NCI-H2107 (cell line): ENCODE results near the gene ACSL5.

Experiments
- DNase-seq: peaks from one replicate; lab custom pipeline; 2025; lab: John Stamatoyannopoulos, UW

Gene ACSL5

GRCh38 chr10:112373912-112374338 lies at the start of gene ACSL5:
ACSL5 (plus strand) TSS chr10:112374116; CDS start chr10:112394947, 20,831 bp downstream.
- no peak for DNase-seq

GRCh38 chr10:112327678-112328077 lies 46.2 kb upstream of the ACSL5 start:
- no peak for DNase-seq

- DNase-seq = no peak
These were observed 43.8 kb upstream of the ACSL5 start for GRCh38 chr10:112330162-112330561.

GRCh38 chr10:112330607-112331160 lies 43.2 kb upstream of the ACSL5 start:
- DNase-seq = no peak

GRCh38 chr10:112332022-112332421 lies 41.9 kb upstream of the ACSL5 start:
- no peak for DNase-seq

- DNase-seq = no peak
These were observed 41.2 kb upstream of the ACSL5 start for GRCh38 chr10:112332509-112333228.

- DNase-seq = no peak
These were observed 40.5 kb upstream of the ACSL5 start for GRCh38 chr10:112333452-112333851.

GRCh38 chr10:112335111-112335867 lies 38.6 kb upstream of the ACSL5 start:
- DNase-seq = no peak

GRCh38 chr10:112335868-112336265 lies 38.0 kb upstream of the ACSL5 start:
- DNase-seq = no peak

- DNase-seq = no peak
These were observed 37.2 kb upstream of the ACSL5 start for GRCh38 chr10:112336556-112337201.

- no peak for DNase-seq
These were observed 35.0 kb upstream of the ACSL5 start for GRCh38 chr10:112338957-112339356.

- DNase-seq = no peak
These were observed 33.3 kb upstream of the ACSL5 start for GRCh38 chr10:112340601-112341000.

- DNase-seq = no peak
These were observed 30.7 kb upstream of the ACSL5 start for GRCh38 chr10:112343056-112343806.

GRCh38 chr10:112344261-112344660 lies 29.7 kb upstream of the ACSL5 start:
- DNase-seq = no peak

- DNase-seq = no peak
These were observed 28.7 kb upstream of the ACSL5 start for GRCh38 chr10:112345202-112345601.

- no peak for DNase-seq
These were observed 28.2 kb upstream of the ACSL5 start for GRCh38 chr10:112345743-112346142.

GRCh38 chr10:112346774-112347173 lies 27.1 kb upstream of the ACSL5 start:
- DNase-seq = no peak

GRCh38 chr10:112347709-112348671 lies 25.9 kb upstream of the ACSL5 start:
- no peak for DNase-seq

GRCh38 chr10:112348759-112349158 lies 25.2 kb upstream of the ACSL5 start:
- DNase-seq = no peak

- no peak for DNase-seq
These were observed 24.3 kb upstream of the ACSL5 start for GRCh38 chr10:112349521-112350085.
